ENCODE measurements around the gene PPP1R12B.
"Not testable (repeated sequence)": the region's sequence is repeated elsewhere in the genome, so short reads cannot be mapped to it uniquely, and the experiment has no call there.

The PPP1R12B gene

DNA sequence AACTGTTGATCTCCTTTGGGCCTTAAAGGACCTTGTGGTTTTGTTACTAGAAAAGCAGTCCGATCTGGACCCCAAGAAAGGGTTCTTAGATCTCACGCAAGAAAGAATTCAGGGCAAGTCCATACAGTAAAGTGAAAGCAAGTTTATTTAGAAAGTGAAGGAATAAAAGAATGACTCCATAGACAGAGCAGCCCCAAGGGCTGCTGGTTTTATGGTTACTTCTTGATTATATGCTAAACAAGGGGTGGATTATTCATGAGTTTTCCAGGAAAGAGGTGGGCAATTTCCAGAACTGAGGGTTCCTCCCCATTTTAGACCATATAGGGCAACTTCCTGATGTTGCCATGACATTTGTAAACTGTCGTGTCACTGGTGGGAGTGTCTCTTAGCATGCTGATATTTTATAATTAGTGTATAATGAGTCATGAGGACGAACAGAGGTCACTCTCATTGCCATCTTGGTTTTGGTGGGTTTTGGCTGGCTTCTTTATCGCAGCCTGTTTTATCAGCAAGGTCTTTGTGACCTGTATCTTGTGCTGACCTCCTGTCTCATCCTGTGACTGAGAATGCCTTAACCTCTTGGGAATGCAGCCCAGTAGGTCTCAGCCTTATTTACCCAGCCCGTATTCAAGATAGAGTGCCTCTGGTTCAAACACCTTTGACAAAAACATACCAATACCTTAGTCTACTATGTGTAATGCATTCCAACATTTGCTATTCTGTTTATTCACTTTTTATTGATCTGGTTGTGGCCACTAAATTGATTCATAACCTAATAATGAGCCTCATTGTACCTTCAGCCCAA, 183.5 kb downstream of the PPP1R12B start:
- DNase-seq (ENCODE audit: low read depth in 2 of 2): not testable (repeated sequence)

DNA sequence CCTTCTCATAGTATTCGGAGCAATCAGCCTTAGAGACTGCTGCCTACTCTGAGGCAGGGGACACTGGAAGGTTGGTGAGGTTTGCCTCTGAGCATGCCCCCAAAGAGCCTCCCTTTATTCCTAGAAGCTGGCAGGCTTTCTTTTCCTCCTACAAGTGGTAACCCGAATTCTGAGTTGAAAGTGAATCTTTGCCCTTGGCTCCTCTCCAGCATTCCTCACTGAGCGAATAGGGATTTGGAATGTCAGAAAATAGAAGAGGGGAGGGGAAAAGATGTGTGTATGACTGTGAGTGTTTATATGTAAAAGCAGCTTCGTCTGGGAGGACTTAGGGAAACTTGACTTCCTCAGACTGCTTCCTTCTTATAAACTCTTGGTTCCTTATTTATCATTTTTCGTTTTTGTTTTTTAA, 190.7 kb downstream of the PPP1R12B start:
- not testable (repeated sequence) for DNase-seq (ENCODE audit: low read depth in 2 of 2)

DNA sequence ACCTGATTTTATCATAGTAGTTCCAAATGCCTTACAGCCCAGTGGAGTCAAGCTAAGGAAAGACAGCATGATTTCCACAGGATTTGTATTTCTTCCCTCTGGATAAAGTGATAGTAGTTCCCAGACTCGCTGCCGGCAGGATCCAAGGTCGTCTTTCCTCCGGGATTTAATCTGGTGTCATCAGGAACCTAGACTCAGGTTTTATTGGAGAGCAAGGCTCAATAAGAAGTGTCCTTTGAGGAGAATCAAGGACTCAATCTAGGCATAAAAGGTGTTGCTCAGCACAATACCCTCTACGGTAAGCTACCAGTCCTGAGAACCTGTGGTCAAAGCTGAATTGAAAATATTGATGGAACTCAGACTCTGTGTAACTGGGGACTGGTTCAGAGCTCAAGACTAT, 191.1 kb downstream of the PPP1R12B start:
- not testable (repeated sequence) for DNase-seq (ENCODE audit: low read depth in 2 of 2)

DNA sequence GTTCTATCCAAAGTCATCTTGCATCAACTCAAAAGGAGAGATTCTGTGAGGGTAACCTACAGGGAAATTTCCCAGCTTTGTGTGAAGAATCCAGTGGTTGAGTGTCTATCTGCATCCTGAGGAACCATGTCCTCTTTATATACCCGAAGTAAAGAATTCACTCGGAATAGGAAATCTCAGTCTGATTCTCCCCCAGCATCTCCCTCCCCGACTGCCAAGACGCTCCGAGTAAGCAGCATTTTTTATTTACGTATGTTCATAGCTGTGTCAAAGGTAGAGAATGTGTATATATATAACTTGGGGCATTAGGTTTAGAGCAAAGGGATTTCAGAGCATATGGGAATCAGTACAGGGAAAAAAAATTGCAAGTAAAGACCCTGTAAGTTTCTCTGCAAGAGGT, 191.5 kb downstream of the PPP1R12B start:
- DNase-seq (ENCODE audit: low read depth in 2 of 2): no peak

DNA sequence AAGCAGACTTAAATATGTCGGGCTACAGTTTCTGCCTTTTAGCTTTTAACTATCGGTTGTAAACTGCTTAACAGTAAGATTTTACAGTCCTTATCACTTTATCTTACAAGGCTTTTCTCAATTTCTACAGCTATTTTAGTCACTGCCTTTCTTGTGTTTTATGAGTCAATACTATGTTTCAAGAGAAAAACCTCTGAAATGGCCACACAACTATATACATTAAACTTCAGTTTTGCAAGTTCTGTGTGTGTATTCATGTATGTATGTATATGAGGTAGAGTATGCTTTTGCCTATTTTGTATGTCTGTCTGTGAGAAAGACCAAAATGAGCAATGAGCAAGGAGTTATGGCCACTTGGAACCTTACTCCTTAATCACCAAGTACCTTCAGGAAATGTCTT, 191.9 kb downstream of the PPP1R12B start:
- no peak for DNase-seq (ENCODE audit: low read depth in 2 of 2)

DNA sequence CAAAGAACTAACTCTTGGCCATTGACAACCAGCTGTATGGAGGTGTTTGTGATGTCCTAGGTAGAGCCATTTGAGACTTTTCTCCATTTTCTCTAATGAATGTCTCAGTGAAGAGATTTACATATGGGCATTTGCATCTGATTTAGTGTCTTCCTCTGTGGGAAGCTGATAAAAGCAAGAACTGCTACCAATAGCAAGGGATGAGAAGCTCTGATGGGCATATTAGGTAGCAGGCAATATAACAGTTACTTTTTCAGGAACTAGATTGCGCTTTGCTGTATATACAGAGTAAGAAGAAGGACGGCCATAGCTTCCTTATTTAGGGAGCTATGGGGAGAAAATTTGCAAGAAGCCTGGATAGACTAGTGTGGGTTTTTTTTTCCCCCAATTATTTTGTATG, 192.4 kb downstream of the PPP1R12B start:
- not testable (repeated sequence) for DNase-seq (ENCODE audit: low read depth in 2 of 2)

DNA sequence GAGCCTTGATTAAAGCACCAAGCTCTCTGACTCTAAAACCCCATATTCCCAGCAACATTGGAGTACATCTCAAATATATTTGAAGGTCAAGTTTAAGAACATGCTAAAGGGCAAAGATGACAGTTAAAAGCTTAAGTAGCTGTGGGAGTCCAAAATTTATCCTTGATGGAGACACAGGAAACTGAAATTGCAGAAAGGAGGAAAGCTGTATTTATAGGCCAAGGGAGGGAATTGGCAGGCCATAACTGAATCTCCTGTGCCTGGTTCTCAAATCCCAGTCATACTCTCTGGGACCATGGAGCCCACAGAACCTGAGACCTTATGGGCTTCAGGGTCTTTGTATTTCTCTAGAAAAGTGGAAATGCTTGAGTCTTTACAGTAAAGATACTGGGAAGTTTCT, 193.9 kb downstream of the PPP1R12B start:
- DNase-seq (ENCODE audit: low read depth in 2 of 2): not testable (repeated sequence)

DNA sequence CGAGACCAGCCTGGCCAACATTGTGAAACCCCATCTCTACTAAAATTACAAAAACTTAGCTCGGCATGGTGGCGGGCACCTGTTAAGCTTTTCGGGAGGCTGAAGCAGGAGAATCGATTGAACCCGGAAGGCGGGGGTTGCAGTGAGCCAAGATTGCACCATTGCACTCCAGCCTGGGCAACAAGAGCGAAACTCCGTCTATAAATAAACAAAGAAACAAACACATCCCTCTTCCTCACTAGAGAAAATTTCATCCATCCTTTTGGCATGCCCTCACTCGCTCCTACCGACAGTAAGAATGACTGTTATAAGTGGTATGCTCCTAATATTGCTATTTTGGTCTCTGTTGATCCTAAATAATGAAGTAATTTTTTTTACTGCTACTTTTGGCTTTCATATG, 195.0 kb downstream of the PPP1R12B start:
- not testable (repeated sequence) for DNase-seq (ENCODE audit: low read depth in 2 of 2)

DNA sequence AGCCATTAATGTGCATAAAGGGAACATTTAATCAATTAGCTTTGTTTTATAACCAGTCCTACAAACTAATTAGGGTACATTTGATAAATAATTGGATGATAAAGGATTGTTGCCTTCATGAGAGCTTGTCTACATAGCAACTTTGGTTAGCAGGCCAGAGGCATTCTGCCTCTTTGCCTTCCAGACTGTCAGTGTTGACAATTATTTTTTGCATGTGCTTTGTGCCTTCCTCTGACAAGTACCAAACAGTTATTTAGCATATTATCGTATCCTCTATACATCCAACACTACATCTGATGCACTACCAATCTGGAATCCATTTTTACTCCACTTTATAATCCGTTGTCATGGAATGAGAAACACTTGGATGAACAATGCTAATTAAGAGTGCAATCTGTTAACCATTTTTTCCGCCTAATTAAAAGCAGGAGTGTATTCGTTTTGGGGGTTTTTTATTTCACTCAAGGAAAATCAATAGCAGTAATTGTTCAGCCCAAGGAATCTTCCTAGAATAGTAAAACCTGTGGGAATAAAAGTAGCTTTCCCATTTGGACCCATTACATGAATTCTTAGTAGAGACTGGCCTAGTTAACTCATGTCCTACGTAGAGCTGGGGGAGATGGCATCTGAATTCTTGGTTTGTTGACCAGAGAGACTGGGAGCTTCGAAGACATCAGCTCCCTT, 196.4 kb downstream of the PPP1R12B start:
- not testable (repeated sequence) for DNase-seq (ENCODE audit: low read depth in 2 of 2)

DNA sequence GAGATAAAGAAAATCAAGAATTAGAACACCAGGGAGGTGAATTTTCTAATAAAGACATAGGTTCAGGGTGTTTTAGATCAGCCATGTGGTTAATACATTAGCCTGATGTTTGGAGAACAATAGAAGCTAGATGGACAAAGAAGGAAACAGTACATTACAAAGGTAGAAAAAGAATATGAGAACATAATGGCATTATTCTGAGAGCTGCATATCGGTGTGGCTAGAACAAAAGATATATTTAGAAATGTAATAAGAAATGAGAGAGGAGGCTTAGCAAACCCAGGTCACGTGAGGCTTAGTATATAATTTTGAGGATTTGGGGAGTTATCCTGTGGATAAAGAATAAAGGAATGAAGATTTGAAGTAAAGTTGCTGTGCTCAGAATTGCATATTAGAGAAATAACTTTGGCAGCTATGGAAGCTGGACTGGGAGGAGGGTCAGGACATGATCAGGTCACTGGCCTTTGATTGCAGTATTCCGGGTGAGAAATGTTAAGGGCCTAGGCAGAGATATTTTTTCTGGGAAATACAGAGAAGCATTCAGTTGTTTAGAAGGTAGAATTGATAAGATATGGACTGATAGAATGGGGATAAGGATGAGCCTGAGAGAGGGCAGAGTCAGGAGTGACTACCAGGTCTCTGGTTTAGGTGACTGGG, 197.3 kb downstream of the PPP1R12B start:
- DNase-seq (ENCODE audit: low read depth in 2 of 2): not testable (repeated sequence)

DNA sequence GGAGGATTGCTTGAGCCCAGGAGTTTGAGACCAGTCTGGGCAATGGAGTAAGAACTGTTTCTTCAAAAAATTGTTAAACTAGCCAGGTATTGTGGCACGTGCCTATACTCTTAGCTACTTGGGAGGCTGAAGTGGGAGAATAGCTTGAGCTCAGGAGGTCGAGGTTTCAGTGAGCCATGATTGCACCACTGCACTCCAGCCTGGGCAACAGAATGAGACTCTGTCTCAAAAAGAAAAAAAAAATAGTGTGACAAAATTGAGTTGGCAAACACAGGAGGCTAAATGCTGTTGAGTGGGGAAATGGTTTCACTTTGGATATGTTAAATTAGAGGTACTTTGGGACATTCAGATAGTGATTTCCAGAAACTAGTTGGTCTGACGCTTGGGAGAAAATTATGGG, 197.9 kb downstream of the PPP1R12B start:
- DNase-seq (ENCODE audit: low read depth in 2 of 2): not testable (repeated sequence)

DNA sequence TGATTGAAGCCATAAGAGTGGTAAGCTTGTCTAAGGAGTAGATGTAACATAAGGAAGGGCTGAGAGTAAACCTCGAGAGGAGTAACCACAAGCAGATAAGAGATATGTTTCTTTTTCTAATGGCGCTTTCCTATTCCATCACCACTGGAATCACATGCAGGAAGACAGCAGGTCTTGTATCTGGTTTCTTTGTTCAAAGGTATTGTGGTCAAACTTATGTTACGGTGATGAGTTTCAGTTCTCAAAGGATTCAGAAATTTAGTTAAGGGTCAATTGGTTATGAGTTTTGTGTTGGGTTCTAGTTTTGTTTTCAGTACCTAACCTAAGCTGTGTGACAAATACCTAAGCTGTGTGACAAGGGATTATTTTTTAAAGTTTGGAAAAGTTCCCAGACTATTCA, 198.3 kb downstream of the PPP1R12B start:
- not testable (repeated sequence) for DNase-seq (ENCODE audit: low read depth in 2 of 2)

DNA sequence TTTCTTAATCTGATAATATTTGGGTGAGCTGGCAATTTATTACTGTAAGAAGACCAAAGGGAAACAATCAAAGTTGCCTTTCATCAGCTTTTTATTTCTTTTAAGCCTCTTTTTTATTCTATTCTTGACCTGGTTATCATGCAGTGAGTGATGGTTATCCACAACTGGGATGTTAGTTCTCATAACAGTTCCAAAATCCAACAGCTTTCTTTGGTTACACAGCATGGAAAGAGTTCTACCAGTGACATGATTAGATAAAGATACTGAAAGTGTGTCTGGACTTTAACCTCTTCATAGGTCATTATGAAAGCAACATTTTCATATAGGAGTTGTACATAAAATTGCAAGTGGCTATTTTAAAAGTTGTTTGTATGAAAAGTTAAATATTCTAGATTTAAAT, 198.7 kb downstream of the PPP1R12B start:
- DNase-seq (ENCODE audit: low read depth in 2 of 2): no peak

DNA sequence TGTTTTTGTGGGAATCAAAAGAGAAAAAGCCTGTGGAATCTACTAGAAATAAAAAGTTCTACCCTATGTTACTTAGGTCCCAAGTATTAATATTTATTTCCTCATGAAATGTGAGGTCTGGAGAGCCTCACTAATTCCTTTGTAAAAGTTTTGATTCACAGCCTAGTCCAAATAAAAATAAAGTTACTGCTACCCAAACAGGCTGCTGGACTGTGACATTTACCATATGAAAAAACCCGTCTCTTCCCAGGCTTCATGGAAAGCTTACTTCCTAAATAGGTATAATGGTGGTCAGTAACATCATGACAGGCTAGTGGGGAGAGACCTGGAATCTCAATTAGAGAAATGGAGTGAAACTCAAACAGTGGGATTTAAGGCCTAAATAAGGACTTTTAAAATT, 201.6 kb downstream of the PPP1R12B start:
- not testable (repeated sequence) for DNase-seq (ENCODE audit: low read depth in 2 of 2)

DNA sequence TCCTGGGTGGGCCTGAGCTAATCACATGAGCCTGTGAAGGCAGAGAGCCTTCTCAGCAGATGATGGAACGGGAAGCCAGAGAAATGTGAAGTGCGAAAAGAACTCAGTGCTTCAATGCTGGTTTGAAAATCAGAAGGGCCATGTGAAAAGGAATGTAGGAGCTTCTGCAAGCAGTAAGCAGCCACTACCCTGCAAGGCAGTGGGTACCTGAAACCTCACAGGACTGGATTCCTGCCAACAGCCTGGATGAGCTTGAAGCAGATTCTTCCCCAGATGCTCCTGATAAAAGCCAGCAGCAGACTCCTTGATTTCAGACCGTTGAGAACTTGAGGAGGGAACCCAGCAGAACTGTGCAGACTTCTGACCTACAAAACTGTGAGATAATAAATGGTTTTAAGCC, 203.2 kb downstream of the PPP1R12B start:
- DNase-seq (ENCODE audit: low read depth in 2 of 2): no peak

DNA sequence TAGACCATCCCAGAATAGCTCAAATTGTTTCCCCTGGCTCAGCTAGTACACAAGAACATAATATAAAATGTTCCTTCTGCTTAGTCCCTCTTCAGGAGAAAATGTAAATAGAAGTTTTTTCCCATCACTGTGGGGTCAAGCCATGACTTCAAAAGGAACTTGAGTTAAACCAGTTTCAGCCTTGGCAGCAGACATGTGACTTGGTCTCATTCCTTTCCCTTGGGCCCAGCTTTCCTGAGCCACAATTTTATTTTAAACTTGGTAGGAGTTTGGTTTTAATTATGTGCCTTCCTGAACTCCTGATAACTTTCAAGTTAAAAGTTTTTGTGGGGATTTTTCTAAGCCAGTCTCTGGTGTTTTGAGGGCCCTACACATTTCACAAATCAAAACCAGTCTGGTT, 204.1 kb downstream of the PPP1R12B start:
- not testable (repeated sequence) for DNase-seq (ENCODE audit: low read depth in 2 of 2)

DNA sequence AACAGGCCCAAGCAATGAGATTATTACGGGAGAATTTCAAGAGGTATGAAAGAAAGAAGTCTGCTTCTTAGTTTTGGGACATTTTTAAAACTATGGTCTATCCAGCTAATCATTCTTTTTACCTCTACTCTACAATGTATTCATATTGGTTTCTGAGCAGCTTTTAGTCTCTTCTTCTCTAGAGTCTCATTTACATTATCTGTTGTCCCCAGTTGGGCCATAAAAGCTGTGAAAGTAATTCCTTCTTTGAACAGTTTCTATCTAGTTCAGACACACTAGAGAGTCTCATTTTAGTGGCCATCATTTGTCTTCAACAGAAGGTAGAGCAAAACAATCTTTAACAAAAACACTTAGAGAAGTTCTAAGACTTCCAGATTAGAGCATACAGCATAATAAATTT, 204.6 kb downstream of the PPP1R12B start:
- not testable (repeated sequence) for DNase-seq (ENCODE audit: low read depth in 2 of 2)

DNA sequence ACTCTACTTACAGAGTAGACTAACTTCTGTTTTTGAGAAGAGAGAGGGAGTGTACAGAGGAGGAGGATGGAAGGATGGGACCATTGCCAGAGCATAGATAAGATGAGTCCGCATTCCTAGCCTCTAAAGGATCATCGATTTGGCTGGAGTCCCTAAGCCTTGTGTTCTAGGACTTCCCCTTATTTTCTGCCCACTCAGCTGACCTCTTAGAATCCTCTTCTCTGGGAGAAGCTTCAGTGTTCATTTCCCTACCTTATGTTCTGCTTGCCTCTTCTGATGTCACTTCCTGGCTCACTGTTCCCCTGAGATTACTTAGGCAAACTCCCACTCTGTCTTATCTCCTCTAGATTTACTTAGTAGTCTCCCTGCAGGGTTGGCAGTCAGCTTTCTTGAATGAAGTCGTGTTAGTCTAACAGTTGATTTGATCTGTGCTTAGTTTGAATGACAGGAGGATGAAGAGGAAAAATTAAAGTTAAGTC, 205.1 kb downstream of the PPP1R12B start:
- no peak for DNase-seq (ENCODE audit: low read depth in 2 of 2)

DNA sequence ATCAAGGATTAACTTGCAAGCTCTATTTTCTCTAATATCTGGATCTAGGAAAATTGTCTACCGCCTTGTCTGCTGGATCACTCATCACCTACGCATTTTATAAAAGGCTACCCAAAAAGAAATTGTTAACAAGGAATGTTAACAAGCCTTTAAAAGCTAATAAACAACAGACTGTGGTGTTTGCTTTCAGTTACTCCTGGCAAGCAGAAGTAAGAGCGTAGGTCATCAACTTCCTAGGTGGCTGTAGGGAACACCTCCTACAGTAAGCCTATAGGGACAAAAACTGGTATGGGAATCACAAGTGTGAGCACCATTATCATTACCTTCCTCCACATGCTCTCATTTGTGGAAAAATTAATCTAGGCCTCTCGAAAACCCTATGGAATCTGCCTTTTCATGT, 206.1 kb downstream of the PPP1R12B start:
- DNase-seq (ENCODE audit: low read depth in 2 of 2): not testable (repeated sequence)

DNA sequence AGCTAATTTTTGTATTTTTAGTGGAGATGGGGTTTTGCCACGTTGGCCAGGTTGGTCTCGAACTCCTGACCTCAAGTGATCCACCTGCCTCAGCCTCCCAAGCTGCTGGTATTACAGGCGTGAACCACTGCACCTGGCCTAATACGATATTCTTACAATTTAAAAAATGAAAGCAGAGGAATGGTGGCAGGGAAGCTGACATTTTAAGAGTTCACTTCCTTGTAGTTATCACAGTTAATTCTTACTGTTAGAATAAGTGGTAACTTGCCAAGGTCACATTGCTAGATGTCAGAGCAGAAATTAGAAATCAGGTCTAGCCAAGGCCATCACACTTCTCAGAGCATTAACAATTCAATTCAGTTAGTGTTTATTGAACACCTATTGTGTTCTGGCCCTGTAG, 207.5 kb downstream of the PPP1R12B start:
- DNase-seq (ENCODE audit: low read depth in 2 of 2): not testable (repeated sequence)

DNA sequence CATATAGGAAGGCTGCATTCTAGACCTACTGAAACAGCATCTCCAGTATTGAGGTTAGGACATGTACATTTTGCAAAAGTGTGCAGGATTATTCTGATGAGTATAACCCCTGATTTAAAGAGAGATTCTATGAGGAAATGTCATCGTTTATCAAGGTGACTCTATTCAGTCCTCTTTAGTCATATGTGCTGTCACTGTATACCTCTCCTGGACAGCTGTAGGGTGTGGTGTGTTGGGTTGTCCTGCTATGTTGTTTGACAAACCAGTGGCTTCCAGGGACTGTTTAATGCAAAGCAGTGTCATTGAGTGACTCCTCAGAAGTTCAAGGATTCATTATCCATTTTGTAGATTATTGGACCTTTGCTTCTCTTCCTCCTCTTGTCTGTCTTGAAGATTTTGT, 209.2 kb downstream of the PPP1R12B start:
- not testable (repeated sequence) for DNase-seq (ENCODE audit: low read depth in 2 of 2)

DNA sequence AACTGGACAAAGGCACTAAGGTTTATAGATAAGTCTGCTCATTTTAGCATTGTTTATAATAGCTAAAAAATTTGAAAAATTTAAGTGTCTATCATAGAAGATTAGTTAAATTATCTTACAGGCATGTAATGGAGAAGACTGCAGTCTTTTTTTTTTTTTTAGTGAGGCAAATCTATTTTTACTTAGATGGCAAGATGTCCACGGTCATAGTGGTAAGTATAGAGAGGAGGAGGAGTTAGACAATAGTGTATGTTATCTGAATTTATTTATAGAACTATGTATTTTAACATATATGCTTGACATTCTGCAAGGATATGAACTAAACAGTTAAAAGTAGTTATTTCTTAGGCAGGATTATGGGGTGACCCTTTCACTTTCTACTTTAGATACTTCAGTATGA, 212.7 kb downstream of the PPP1R12B start:
- DNase-seq (ENCODE audit: low read depth in 2 of 2): no peak

Data from stimulated activated CD4-positive, alpha-beta T cell treated with anti-CD3 and anti-CD28 coated beads, Interleukin-15, amount 100 ng/mL, for 48 hours (primary cell).